Gastrocnemius medialis (tissue), 4 donors: ENCODE data around the gene FAM98A. TPM values are rescaled to one million over a fixed set of nuclear protein-coding genes. Genes with fewer than 3 reads are reported as not detected.

Experiments used
- ATAC-seq, 2 donors: fragments of 150-250 bp; one replicate each; pipeline ENCODE4 v1.9.1; 2016
- DNase-seq, 2 donors: peaks; one replicate each; pipeline ENCODE4 v3.0.0-alpha.2; 2019
- H3K27ac ChIP-seq, 4 donors: fragments of 200-600 bp; sonication (generic); 1 replicate in 1 of 4; 2 replicates in 3 of 4; pipeline ENCODE4 v1.5.1; 2016 to 2018; ENCODE audit warnings: mild to moderate bottlenecking in 2 of 4, moderate library complexity in 1 of 4
- H3K27me3 ChIP-seq, 3 donors: fragments of 200-600 bp; sonication (generic) in 2 of 3; 1 replicate in 1 of 3; 2 replicates in 2 of 3; pipeline versions ENCODE4 v1.5.1 to v1.6.0; 2016 to 2019; ENCODE audit warnings: mild to moderate bottlenecking in 1 of 3, moderate library complexity in 1 of 3
- H3K36me3 ChIP-seq, 2 donors: fragments of 200-600 bp; sonication (generic) in 1 of 2; one replicate each; pipeline ENCODE4 v1.5.1; 2017 to 2018
- H3K4me1 ChIP-seq, 2 donors: fragments of 200-600 bp; sonication (generic) in 1 of 2; one replicate each; pipeline ENCODE4 v1.5.1; 2016 to 2017; ENCODE audit warnings: mild to moderate bottlenecking in 2 of 2
- H3K4me3 ChIP-seq, 4 donors: fragments of 200-600 bp; sonication (generic) in 3 of 4; 1 replicate in 1 of 4; 2 replicates in 3 of 4; pipeline ENCODE4 v1.5.1; 2016 to 2019; ENCODE audit warnings: mild to moderate bottlenecking in 2 of 4
- H3K9me3 ChIP-seq, 3 donors: fragments of 200-600 bp; sonication (generic) in 2 of 3; 1 replicate in 1 of 3; 2 replicates in 2 of 3; pipeline ENCODE4 v1.5.1; 2016 to 2019
- POLR2A ChIP-seq, 2 donors: fragments of 450-650 bp; IDR thresholded peaks; one replicate each; pipeline ENCODE4 v1.6.1; 2017; ENCODE audit warnings: antibody characterized with exemption in 2 of 2, mild to moderate bottlenecking in 2 of 2, moderate library complexity in 2 of 2
- in situ Hi-C, 4 donors: fragments of 200-750 bp; cut with MboI; loops; one replicate each; pipeline versions ENCODE4 v1.15.0 to v1.8.0; 2017; ENCODE audit warnings: low sequenced_read_pairs in 4 of 4
- intact Hi-C: fragments of 100-400 bp; cut with DNase I; formaldehyde crosslinking; loops from one replicate; pipeline ENCODE4 v1.15.1; 2023; ENCODE audit warnings: low total_unique reads
- total RNA-seq, 4 donors: library from RNA; depleted of rRNA; stranded (reverse); fragments of >200 nt; gene quantifications; one replicate each; pipeline versions ENCODE4 v1.1.0 to v1.2.3, GENCODE V29; 2016
- TF ChIP-seq, protein P1 (sequence below), 5 experiments: fragments of 450-650 bp in 3 of 5; fragments of 200-600 bp in 2 of 5; sonication (generic) in 2 of 5; IDR thresholded peaks in 4 of 5; conservative IDR thresholded peaks in 1 of 5; 1 replicate in 4 of 5; 2 replicates in 1 of 5; pipeline ENCODE4 v1.5.1; 2016 to 2019; ENCODE audit warnings: antibody characterized with exemption in 5 of 5, mild to moderate bottlenecking in 3 of 5, moderate library complexity in 3 of 5

The FAM98A gene
- total RNA-seq, 4 donors from 2014 or later: 33.7 to 1,115 (median 44.2) TPM

- no peak for ATAC-seq
- no peak overlapping the region for H3K27ac ChIP-seq
- H3K9me3 ChIP-seq: no peaks in the 10 kb centered on the region
- no peaks in the 10 kb centered on the region for H3K27me3 ChIP-seq
- H3K36me3 ChIP-seq: no peaks in the 10 kb centered on the region
- no peak for DNase-seq
- intact Hi-C loops (no loop called here), in situ Hi-C loops (no loop called here)
- H3K4me3 ChIP-seq: no peak overlapping the region
- TF ChIP-seq, protein P1, sequence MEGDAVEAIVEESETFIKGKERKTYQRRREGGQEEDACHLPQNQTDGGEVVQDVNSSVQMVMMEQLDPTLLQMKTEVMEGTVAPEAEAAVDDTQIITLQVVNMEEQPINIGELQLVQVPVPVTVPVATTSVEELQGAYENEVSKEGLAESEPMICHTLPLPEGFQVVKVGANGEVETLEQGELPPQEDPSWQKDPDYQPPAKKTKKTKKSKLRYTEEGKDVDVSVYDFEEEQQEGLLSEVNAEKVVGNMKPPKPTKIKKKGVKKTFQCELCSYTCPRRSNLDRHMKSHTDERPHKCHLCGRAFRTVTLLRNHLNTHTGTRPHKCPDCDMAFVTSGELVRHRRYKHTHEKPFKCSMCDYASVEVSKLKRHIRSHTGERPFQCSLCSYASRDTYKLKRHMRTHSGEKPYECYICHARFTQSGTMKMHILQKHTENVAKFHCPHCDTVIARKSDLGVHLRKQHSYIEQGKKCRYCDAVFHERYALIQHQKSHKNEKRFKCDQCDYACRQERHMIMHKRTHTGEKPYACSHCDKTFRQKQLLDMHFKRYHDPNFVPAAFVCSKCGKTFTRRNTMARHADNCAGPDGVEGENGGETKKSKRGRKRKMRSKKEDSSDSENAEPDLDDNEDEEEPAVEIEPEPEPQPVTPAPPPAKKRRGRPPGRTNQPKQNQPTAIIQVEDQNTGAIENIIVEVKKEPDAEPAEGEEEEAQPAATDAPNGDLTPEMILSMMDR (IDR thresholded peaks at IDR 0.05 in 4 of 5, conservative IDR thresholded peaks at IDR 0.05 in 1 of 5): no peak
- no peak for TF ChIP-seq POLR2A (IDR thresholded peaks at IDR 0.05)
- no peaks in the 10 kb centered on the region for H3K4me1 ChIP-seq
These were observed 35.3 kb upstream of the FAM98A start for GRCh38 chr2:33634261-33634910.

- no peak for DNase-seq
- no peaks in the 10 kb centered on the region for H3K36me3 ChIP-seq
- ATAC-seq: no peak
- no peaks in the 10 kb centered on the region for H3K4me1 ChIP-seq
- intact Hi-C loops (no loop called here), in situ Hi-C loops (no loop called here)
- no peak overlapping the region for H3K27ac ChIP-seq
- H3K4me3 ChIP-seq: no peak overlapping the region
- no peaks in the 10 kb centered on the region for H3K9me3 ChIP-seq
- no peaks in the 10 kb centered on the region for H3K27me3 ChIP-seq
- no peak for TF ChIP-seq POLR2A (IDR thresholded peaks at IDR 0.05)
- TF ChIP-seq, protein P1 (IDR thresholded peaks at IDR 0.05 in 4 of 5, conservative IDR thresholded peaks at IDR 0.05 in 1 of 5): no peak
These were observed 34.2 kb upstream of the FAM98A start for GRCh38 chr2:33633315-33633714.

- in situ Hi-C loops: no loop called here
These were observed 33.7 kb upstream of the FAM98A start for GRCh38 chr2:33632831-33633230.

DNA sequence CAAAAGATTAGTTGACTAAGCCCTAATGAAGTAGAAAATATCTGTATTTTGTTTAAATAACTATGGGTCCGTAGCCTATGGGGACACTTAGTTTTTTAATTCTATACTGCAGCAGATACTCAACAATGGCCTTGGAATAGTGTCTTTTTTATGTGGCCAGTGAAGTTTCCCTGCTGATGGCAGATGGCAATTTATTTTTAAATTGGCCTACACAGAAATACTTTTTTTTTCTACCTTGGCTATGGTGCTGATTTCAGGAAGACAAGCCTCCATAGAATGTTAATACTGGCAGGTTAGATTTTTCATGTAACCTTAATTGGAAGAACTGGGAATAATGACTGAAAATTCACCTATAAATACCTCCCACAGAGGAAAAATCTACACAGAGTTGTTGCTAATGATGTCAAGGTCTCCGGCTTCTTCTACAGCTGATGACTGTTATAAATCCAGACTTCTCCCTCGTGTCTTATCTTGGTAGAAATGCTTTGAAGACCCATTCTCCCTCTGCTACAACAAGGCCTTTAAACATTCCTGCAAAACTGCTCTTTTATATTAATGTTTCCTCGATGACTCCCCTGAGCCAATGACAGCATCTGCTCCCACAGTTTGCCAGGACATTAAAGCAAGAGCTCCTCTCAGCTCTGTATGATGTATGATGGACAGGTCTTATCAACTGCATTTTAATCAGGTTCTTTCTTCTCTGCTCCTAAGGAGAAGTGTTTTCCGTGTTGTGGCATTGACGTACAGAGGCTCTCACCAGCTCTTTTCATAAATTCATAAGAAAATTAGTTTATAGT, 29.1 kb upstream of the FAM98A start:
- in situ Hi-C loops: no loop called here
- Histone ChIP-seq H3K27ac (no peak overlapping the region), H3K4me1 (no peaks in the 10 kb centered on the region), H3K36me3 (no peaks in the 10 kb centered on the region), H3K9me3 (no peaks in the 10 kb centered on the region), H3K27me3 (no peaks in the 10 kb centered on the region), H3K4me3 (no peak overlapping the region)
- no peak for TF ChIP-seq POLR2A (IDR thresholded peaks at IDR 0.05)
- TF ChIP-seq, protein P1 (IDR thresholded peaks at IDR 0.05 in 4 of 5, conservative IDR thresholded peaks at IDR 0.05 in 1 of 5): no peak
- ATAC-seq (no peak), DNase-seq (no peak)
- intact Hi-C loops: no loop called here

More at GRCh38 chr2:33632831-33633230, 33.7 kb upstream of the FAM98A start:
- ATAC-seq (no peak), DNase-seq (no peak)
- Histone ChIP-seq H3K4me3 (no peak overlapping the region), H3K36me3 (no peaks in the 10 kb centered on the region), H3K9me3 (no peaks in the 10 kb centered on the region), H3K27me3 (no peaks in the 10 kb centered on the region), H3K27ac (no peak overlapping the region), H3K4me1 (no peaks in the 10 kb centered on the region)
- intact Hi-C loops: no loop called here
- TF ChIP-seq, protein P1 (IDR thresholded peaks at IDR 0.05 in 4 of 5, conservative IDR thresholded peaks at IDR 0.05 in 1 of 5): no peak
- TF ChIP-seq POLR2A (IDR thresholded peaks at IDR 0.05): no peak
